GM18907 (cell line): ENCODE data around the gene DOHH.

ENCODE experiments used
- ATAC-seq: cut with Tn5 transposase; IDR thresholded peaks from one replicate; pipeline ENCODE4 v1.9.1; 2021; ENCODE audit warnings: mild to moderate bottlenecking, moderate library complexity; ENCODE audit not compliant: unreplicated experiment

The DOHH gene

GRCh38 chr19:3505598-3506383, 5.3 kb upstream of the DOHH start, which contains the start of gene FZR1:
FZR1 (plus strand) TSS chr19:3506311; CDS start chr19:3522990, 16,679 bp downstream.
- ATAC-seq: peak; percentile 82

- no peak for ATAC-seq
Observed at GRCh38 chr19:3504735-3505134, 4.3 kb upstream of the DOHH start.

- no peak for ATAC-seq
Observed at GRCh38 chr19:3503036-3503572, 2.6 kb upstream of the DOHH start.

GRCh38 chr19:3501780-3502179, 1.3 kb upstream of the DOHH start:
- no peak for ATAC-seq

GRCh38 chr19:3499738-3500428, 591 bp downstream of the DOHH start:
- ATAC-seq: peak; percentile 2

- no peak for ATAC-seq
Observed at GRCh38 chr19:3497757-3498520, 2.5 kb downstream of the DOHH start.

- no peak for ATAC-seq
Observed at GRCh38 chr19:3496392-3497273, 3.8 kb downstream of the DOHH start.

GRCh38 chr19:3494559-3494958, 5.9 kb downstream of the DOHH start:
- ATAC-seq: no peak

- ATAC-seq: no peak
Observed at GRCh38 chr19:3494051-3494450, 6.4 kb downstream of the DOHH start.

- no peak for ATAC-seq
Observed at GRCh38 chr19:3493651-3494050, 6.8 kb downstream of the DOHH start.

- no peak for ATAC-seq
Observed at GRCh38 chr19:3492919-3493318, 7.6 kb downstream of the DOHH start.

- no peak for ATAC-seq
Observed at GRCh38 chr19:3492131-3492839, 8.2 kb downstream of the DOHH start.

- ATAC-seq: no peak
Observed at GRCh38 chr19:3491396-3492119, 8.9 kb downstream of the DOHH start.

- no peak for ATAC-seq
Observed at GRCh38 chr19:3483226-3483628, 17.2 kb downstream of the DOHH start, which contains the start of gene SMIM44. SMIM44 (minus strand) TSS chr19:3483441; CDS start chr19:3483403, 38 bp downstream.

GRCh38 chr19:3482507-3483225, 17.8 kb downstream of the DOHH start:
- ATAC-seq: no peak

- ATAC-seq: no peak
Observed at GRCh38 chr19:3481241-3482090, 19.0 kb downstream of the DOHH start.

- ATAC-seq: no peak
Observed at GRCh38 chr19:3480383-3481091, 19.9 kb downstream of the DOHH start, which contains the start of gene SMIM24. SMIM24 (minus strand) TSS chr19:3480525; CDS start chr19:3480463, 62 bp downstream.
